HG03175 (cell line): ENCODE data around the gene ANKRD29.
"Not testable (repeated sequence)": the region's sequence is repeated elsewhere in the genome, so short reads cannot be mapped to it uniquely, and the experiment has no call there.

ENCODE experiments used
- ATAC-seq: cut with Tn5 transposase; IDR thresholded peaks from one replicate; pipeline ENCODE4 v1.9.1; 2021; ENCODE audit warnings: mild to moderate bottlenecking, moderate library complexity; ENCODE audit not compliant: unreplicated experiment

ANKRD29 gene

DNA sequence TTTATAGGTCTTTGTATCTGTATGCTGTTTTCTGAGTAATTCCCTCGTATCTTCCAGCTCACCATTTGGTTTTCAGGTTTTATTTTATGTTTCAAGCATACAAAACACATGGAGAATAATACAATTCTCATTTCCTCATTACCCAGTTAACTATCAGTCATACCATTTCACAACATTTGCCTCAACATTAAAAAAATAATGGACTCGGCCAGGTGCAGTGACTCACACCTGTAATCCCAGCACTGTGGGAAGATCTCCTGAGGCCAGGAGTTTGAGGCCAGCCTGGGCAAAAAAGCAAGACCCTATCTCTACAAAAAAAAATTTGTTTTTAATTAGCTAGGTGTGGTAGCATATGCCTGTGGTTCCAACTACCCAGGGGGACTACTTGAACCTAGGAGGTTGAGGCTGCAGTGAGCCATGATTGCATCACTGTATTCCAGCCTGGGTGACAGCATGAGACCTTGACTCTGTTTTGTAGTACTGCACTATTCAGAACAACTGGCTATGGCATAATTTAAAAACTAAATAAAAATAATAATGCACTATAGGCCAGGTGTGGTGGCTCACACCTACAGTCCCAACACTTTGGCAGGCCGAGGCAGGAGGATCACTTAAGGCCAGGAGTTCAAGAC lies 96.7 kb downstream of the ANKRD29 start:
- no peak for ATAC-seq

GRCh38 chr18:23563377-23564043 lies 99.2 kb downstream of the ANKRD29 start:
- ATAC-seq: no peak

DNA sequence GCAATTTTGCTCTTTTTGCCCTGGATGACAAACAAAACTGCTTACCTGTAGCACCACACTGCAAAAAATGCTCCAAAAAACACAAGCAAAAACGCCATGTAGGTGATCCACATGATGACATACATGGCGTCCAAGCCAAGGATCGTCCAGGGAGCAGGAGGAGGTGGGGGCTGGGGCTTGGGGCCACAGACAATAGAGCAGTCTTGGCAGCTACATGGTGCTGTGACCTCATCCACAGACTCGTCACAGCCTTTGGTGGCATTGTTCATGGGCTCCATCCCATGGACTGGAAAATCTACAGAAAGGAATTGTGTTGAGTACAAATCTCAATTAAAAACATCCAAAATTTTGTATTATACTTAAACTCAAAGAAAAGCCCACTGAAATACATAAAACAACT lies 102.5 kb downstream of the ANKRD29 start:
- no peak for ATAC-seq

GRCh38 chr18:23557511-23557910 lies 105.2 kb downstream of the ANKRD29 start:
- not testable (repeated sequence) for ATAC-seq

GRCh38 chr18:23556145-23556780 lies 106.4 kb downstream of the ANKRD29 start:
- ATAC-seq: no peak

DNA sequence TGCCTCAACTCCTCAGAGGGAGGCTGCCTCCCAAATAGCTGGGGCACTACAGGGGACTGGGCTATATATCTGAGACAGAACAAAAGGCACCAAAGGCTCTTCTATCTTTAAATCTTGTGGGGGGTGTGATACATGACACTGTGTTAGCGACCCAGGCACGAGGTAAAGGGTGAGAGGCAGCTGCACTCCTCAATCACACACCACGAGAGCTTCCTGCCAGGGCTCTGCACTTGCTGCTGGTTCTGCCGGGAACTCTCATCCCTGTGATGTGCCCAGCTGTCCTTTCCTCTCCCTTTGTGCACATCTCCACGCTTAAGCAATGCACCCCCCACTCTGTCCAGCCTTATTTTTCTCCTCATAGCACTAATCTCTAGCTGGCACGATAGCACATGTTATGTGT lies 108.8 kb downstream of the ANKRD29 start:
- no peak for ATAC-seq

DNA sequence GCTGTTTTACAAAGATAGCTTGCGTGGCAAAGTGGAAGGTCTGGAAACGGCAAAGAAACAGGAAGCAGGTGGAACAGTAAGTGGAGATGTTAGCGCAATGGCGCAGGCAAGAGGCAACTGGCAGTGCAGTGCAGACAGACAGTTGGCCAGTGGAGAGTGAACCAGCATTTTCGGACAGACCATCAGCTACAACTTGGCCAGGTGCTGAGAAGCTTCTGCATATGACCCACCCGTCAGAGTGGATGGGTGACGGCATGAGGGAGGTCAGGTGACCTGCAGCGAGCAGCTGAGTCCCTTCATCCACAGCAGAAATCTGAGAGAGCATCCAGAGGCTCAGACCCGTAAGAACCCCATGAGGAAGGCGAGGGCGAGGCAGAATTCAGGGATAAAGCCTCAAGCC lies 110.2 kb downstream of the ANKRD29 start:
- ATAC-seq: no peak

GRCh38 chr18:23551978-23552377 lies 110.7 kb downstream of the ANKRD29 start:
- no peak for ATAC-seq

GRCh38 chr18:23550898-23551297 lies 111.8 kb downstream of the ANKRD29 start:
- ATAC-seq: no peak
